HepG2 (cell line): ENCODE data around the gene EGLN2. TPM values are rescaled to one million over a fixed set of nuclear protein-coding genes. Genes with fewer than 3 reads are reported as not detected.

Source experiments
- AGO2 ChIP-seq: fragments of 200-400 bp; formaldehyde crosslinking; optimal IDR thresholded peaks from 2 replicates; pipeline ENCODE3; 2017; ENCODE audit warnings: mild to moderate bottlenecking, low read depth, low read length, moderate library complexity
- CREM ChIP-seq, 2 experiments: sonication (generic) in 1 of 2; formaldehyde crosslinking in 1 of 2; IDR thresholded peaks; 2 replicates each; pipeline versions ENCODE4 v1.4.0 to v1.6.1; 2016 to 2020; ENCODE audit warnings: antibody characterized with exemption in 1 of 2, mild to moderate bottlenecking in 1 of 2, missing genetic modification reagents in 1 of 2
- GLI4 ChIP-seq: sonication (generic); formaldehyde crosslinking; IDR thresholded peaks from 2 replicates; pipeline ENCODE4 v1.5.1; 2020; ENCODE audit warnings: missing genetic modification reagents, mild to moderate bottlenecking, moderate library complexity, borderline replicate concordance
- HCFC1 ChIP-seq: fragments of 150-350 bp; IDR thresholded peaks from 2 replicates; pipeline ENCODE4 v1.6.1; 2014; ENCODE audit warnings: low read depth, low read length
- PHF21A ChIP-seq: sonication (generic); formaldehyde crosslinking; IDR thresholded peaks from 2 replicates; pipeline ENCODE4 v1.5.0; 2020; ENCODE audit warnings: mild to moderate bottlenecking, missing genetic modification reagents
- PRPF4 ChIP-seq: fragments of 200-400 bp; formaldehyde crosslinking; IDR thresholded peaks from 2 replicates; pipeline ENCODE4 v1.6.1; 2016; ENCODE audit warnings: low read length, low read depth; ENCODE audit not compliant: poor library complexity, severe bottlenecking
- RBAK ChIP-seq: sonication (generic); formaldehyde crosslinking; IDR thresholded peaks from 2 replicates; pipeline ENCODE4 v1.5.1; 2020; ENCODE audit warnings: mild to moderate bottlenecking, missing genetic modification reagents
- SALL2 ChIP-seq: sonication (generic); formaldehyde crosslinking; IDR thresholded peaks from 2 replicates; pipeline ENCODE4 v1.8.1; 2023; ENCODE audit warnings: mild to moderate bottlenecking, missing genetic modification reagents, inconsistent platforms
- SNAPC4 ChIP-seq: sonication (generic); formaldehyde crosslinking; IDR thresholded peaks from 2 replicates; pipeline ENCODE4 v1.4.0; 2020; ENCODE audit warnings: mild to moderate bottlenecking, missing genetic modification reagents
- SOX6 ChIP-seq, 2 experiments: fragments of 450-650 bp in 1 of 2; sonication (generic) in 1 of 2; formaldehyde crosslinking in 1 of 2; IDR thresholded peaks; 2 replicates each; pipeline versions ENCODE4 v1.4.0 to v1.6.1; 2017 to 2020; ENCODE audit warnings: antibody characterized with exemption in 1 of 2, mild to moderate bottlenecking in 1 of 2, missing genetic modification reagents in 1 of 2
- ZMAT3 ChIP-seq: sonication (generic); formaldehyde crosslinking; conservative IDR thresholded peaks from 2 replicates; pipeline ENCODE4 v1.7.0; 2021; ENCODE audit warnings: missing genetic modification reagents
- ZNF234 ChIP-seq: sonication (generic); formaldehyde crosslinking; conservative IDR thresholded peaks from 2 replicates; pipeline ENCODE4 v1.5.1; 2020; ENCODE audit warnings: mild to moderate bottlenecking, missing genetic modification reagents
- ZNF770 ChIP-seq: sonication (generic); formaldehyde crosslinking; IDR thresholded peaks from 2 replicates; pipeline ENCODE4 v1.5.0; 2020; ENCODE audit warnings: mild to moderate bottlenecking, missing genetic modification reagents
- ZSCAN31 ChIP-seq: sonication (generic); formaldehyde crosslinking; IDR thresholded peaks from 2 replicates; pipeline ENCODE4 v1.5.0; 2020; ENCODE audit warnings: low read depth, mild to moderate bottlenecking, missing genetic modification reagents
- polyA plus RNA-seq, 8 experiments: library from polyadenylated mRNA; depleted of rRNA in 3 of 8; stranded (reverse) in 7 of 8; unstranded in 1 of 8; fragments of >200 nt; fragmentation: Illumina TruSeq in 4 of 8; extraction: Trizol in 4 of 8; gene quantifications; 2 replicates each; pipeline versions ENCODE4 v1.2.1 to v1.2.3, GENCODE V29; 2011 to 2016; ENCODE audit warnings: low read depth in 4 of 8, missing spikeins in 1 of 8, mixed read lengths in 1 of 8; ENCODE audit not compliant: insufficient read depth in 1 of 8
- total RNA-seq, 5 experiments: library from RNA; depleted of rRNA; stranded (reverse); fragments of >200 nt; fragmentation: Illumina TruSeq; extraction: Trizol; gene quantifications; 2 replicates each; pipeline ENCODE4 v1.2.3, GENCODE V29; 2016; ENCODE audit warnings: low read depth in 1 of 5

EGLN2 gene
- total and polyA plus RNA-seq, 2 of the 13 experiments (the other 11 are each of a cell fraction or from before 2014, with no cell fraction given): 16.5 to 40.8 TPM

- no peak for TF ChIP-seq ZNF234
- TF ChIP-seq RBAK (CRISPR knock-in tag): no peak
- no peak for TF ChIP-seq ZSCAN31 (CRISPR knock-in tag)
- TF ChIP-seq SOX6 (IDR thresholded peaks at IDR 0.05): no peak
- TF ChIP-seq SOX6 (CRISPR knock-in tag; IDR thresholded peaks at IDR 0.05): no peak; the same call in 1 of the 2 replicates
- no peak for TF ChIP-seq GLI4 (CRISPR knock-in tag)
- peak; percentile 52; the same call in 1 of the 2 replicates for TF ChIP-seq PHF21A
- no peak for TF ChIP-seq PRPF4
- no peak for TF ChIP-seq ZNF770 (CRISPR knock-in tag)
- no peak for TF ChIP-seq SALL2 (CRISPR knock-in tag)
- no peak for TF ChIP-seq AGO2
- TF ChIP-seq SNAPC4 (CRISPR knock-in tag): no peak
- no peak for TF ChIP-seq ZMAT3 (CRISPR knock-in tag)
- TF ChIP-seq CREM (IDR thresholded peaks at IDR 0.05): peak; percentile 92
- TF ChIP-seq CREM (CRISPR knock-in tag; IDR thresholded peaks at IDR 0.05): no peak
- peak; percentile 50; the same call in 1 of the 2 replicates for TF ChIP-seq HCFC1
Observed at GRCh38 chr19:40750058-40750873, 48.7 kb upstream of the EGLN2 start, which contains the start of gene ACTMAP (continued).
